WTC11 (cell line): Measurements from ENCODE around the gene DENND1C. TPM values are rescaled to one million over a fixed set of nuclear protein-coding genes. Genes with fewer than 3 reads are reported as not detected.

Experiments
- ATAC-seq: fragments of 200-7000 bp; cut with Tn5 transposase; 2 replicates; pipeline ENCODE4 v1.10.0; 2021; ENCODE audit warnings: mild to moderate bottlenecking, moderate library complexity
- CTCF ChIA-PET: fragments of 300-600 bp; sonication (Branson Sonifier 250); formaldehyde crosslinking; loops from one replicate; lab custom pipeline; 2021; ENCODE audit warnings: antibody characterized with exemption; lab: Charles Lee
- POLR2A ChIA-PET: fragments of 350-600 bp; sonication (Branson Sonifier 250); formaldehyde crosslinking; loops from one replicate; lab custom pipeline; 2021; ENCODE audit warnings: antibody characterized with exemption; lab: Charles Lee
- DNase-seq: peaks from one replicate; pipeline ENCODE4 v3.0.0; 2021; ENCODE audit warnings: low spot score
- H3K27ac Mint-ChIP-seq: 2 replicates; pipeline ENCODE4 v1.8.0; 2021; ENCODE audit warnings: mixed read lengths
- H3K27me3 Mint-ChIP-seq: 2 replicates; pipeline ENCODE4 v1.8.0; 2021; ENCODE audit warnings: low read depth, mild to moderate bottlenecking, moderate library complexity, mixed read lengths
- H3K36me3 Mint-ChIP-seq: 2 replicates; pipeline ENCODE4 v1.8.0; 2021; ENCODE audit warnings: mixed read lengths
- H3K4me1 Mint-ChIP-seq: 2 replicates; pipeline ENCODE4 v1.8.0; 2022; ENCODE audit warnings: mixed read lengths
- H3K4me3 Mint-ChIP-seq: 2 replicates; pipeline ENCODE4 v1.8.0; 2021; ENCODE audit warnings: mild to moderate bottlenecking, moderate library complexity, mixed read lengths
- H3K9me3 Mint-ChIP-seq: 2 replicates; pipeline ENCODE4 v1.8.0; 2021; ENCODE audit warnings: mixed read lengths
- ATF1 ChIP-seq: sonication (generic); formaldehyde crosslinking; IDR thresholded peaks from 2 replicates; pipeline ENCODE4 v1.8.1; 2023; ENCODE audit warnings: mild to moderate bottlenecking, moderate library complexity, missing genetic modification reagents
- JAZF1 ChIP-seq: fragments of 250-450 bp; sonication (Bioruptor Pico); IDR thresholded peaks from 2 replicates; pipeline ENCODE4 v1.9.0; 2021; ENCODE audit warnings: moderate library complexity, mild to moderate bottlenecking, inconsistent platforms
- JUN ChIP-seq: sonication (generic); formaldehyde crosslinking; IDR thresholded peaks from 2 replicates; pipeline ENCODE4 v1.8.0; 2023; ENCODE audit warnings: mild to moderate bottlenecking, missing genetic modification reagents
- NR2C2 ChIP-seq: sonication (generic); formaldehyde crosslinking; IDR thresholded peaks from 2 replicates; pipeline ENCODE4 v1.8.0; 2022; ENCODE audit warnings: mild to moderate bottlenecking, missing genetic modification reagents
- OVOL2 ChIP-seq: fragments of 250-450 bp; sonication (Bioruptor Pico); IDR thresholded peaks from 2 replicates; pipeline ENCODE4 v1.9.0; 2021; ENCODE audit warnings: mild to moderate bottlenecking, borderline replicate concordance
- TEAD4 ChIP-seq: sonication (generic); formaldehyde crosslinking; IDR thresholded peaks from 2 replicates; pipeline ENCODE4 v1.8.0; 2022; ENCODE audit warnings: mild to moderate bottlenecking, missing genetic modification reagents
- ZBTB21 ChIP-seq: sonication (generic); formaldehyde crosslinking; IDR thresholded peaks from 2 replicates; pipeline ENCODE4 v1.8.1; 2023; ENCODE audit warnings: mild to moderate bottlenecking, missing genetic modification reagents, borderline replicate concordance
- ZNF138 ChIP-seq: sonication (generic); formaldehyde crosslinking; conservative IDR thresholded peaks from 2 replicates; pipeline ENCODE4 v1.8.1; 2022; ENCODE audit warnings: mild to moderate bottlenecking, moderate library complexity, missing genetic modification reagents
- total RNA-seq: library from RNA; stranded (reverse); gene quantifications from 3 replicates; pipeline ENCODE4 v1.2.3, GENCODE V29; 2021
- TF ChIP-seq, protein P1 (sequence below): fragments of 250-450 bp; sonication (Bioruptor Pico); IDR thresholded peaks from 2 replicates; pipeline ENCODE4 v1.9.0; 2021; ENCODE audit warnings: mild to moderate bottlenecking
- TF ChIP-seq, protein P2 (sequence below): sonication (generic); formaldehyde crosslinking; IDR thresholded peaks from 2 replicates; pipeline ENCODE4 v1.8.0; 2022; ENCODE audit warnings: mild to moderate bottlenecking, missing genetic modification reagents
- TF ChIP-seq, protein P3 (sequence below): fragments of 250-450 bp; sonication (Bioruptor Pico); IDR thresholded peaks from 2 replicates; pipeline ENCODE4 v2.1.2; 2022; ENCODE audit warnings: mild to moderate bottlenecking, moderate library complexity
- TF ChIP-seq, protein P4 (sequence below): sonication (generic); formaldehyde crosslinking; IDR thresholded peaks from 2 replicates; pipeline ENCODE4 v1.8.1; 2022; ENCODE audit warnings: mild to moderate bottlenecking, missing genetic modification reagents, moderate library complexity, borderline replicate concordance
- TF ChIP-seq, protein P5 (sequence below): sonication (generic); formaldehyde crosslinking; IDR thresholded peaks from 2 replicates; pipeline ENCODE4 v1.8.1; 2022; ENCODE audit warnings: low read depth, missing genetic modification reagents, borderline replicate concordance
- TF ChIP-seq, protein P6 (sequence below): sonication (generic); formaldehyde crosslinking; IDR thresholded peaks from 2 replicates; pipeline ENCODE4 v1.8.1; 2022; ENCODE audit warnings: missing genetic modification reagents, borderline replicate concordance
- TF ChIP-seq, protein P7 (sequence below): sonication (generic); formaldehyde crosslinking; IDR thresholded peaks from 2 replicates; pipeline ENCODE4 v1.8.0; 2023; ENCODE audit warnings: mild to moderate bottlenecking, missing genetic modification reagents
- TF ChIP-seq, protein P8 (sequence below): sonication (generic); formaldehyde crosslinking; IDR thresholded peaks from 2 replicates; pipeline ENCODE4 v1.8.0; 2022; ENCODE audit warnings: mild to moderate bottlenecking, missing genetic modification reagents
- TF ChIP-seq, protein P9 (sequence below): sonication (generic); formaldehyde crosslinking; IDR thresholded peaks from 2 replicates; pipeline ENCODE4 v1.8.0; 2022; ENCODE audit warnings: mild to moderate bottlenecking, missing genetic modification reagents

Gene DENND1C
- total RNA-seq, 1 experiment from 2014 or later, result 4.3 TPM

DNA sequence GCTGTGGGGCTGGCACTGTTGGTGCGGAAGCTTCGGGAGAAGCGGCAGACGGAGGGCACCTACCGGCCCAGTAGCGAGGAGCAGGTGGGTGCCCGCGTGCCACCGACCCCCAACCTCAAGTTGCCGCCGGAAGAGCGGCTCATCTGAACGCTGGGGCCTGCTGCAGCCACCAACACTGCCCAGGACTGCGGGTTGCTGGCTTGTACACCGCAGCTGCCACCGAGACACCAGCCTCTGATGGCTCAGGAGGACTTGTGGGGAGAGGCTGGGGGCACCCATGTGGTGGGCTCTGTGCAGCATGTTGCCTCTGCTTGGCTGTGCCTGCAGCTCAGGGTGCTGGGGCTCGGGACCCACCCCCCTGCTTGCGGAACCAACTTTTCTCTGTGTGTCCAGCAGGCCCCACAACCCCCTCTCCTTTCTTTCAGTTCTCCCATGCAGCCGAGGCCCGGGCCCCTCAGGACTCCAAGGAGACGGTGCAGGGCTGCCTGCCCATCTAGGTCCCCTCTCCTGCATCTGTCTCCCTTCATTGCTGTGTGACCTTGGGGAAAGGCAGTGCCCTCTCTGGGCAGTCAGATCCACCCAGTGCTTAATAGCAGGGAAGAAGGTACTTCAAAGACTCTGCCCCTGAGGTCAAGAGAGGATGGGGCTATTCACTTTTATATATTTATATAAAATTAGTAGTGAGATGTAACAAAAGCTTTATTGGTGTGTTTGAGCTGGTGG, 14.9 kb downstream of the DENND1C start:
- ATAC-seq, result no peak
- H3K36me3 Mint-ChIP-seq, result peaks cover 3% of the 10 kb centered on the region; the same call in 1 of the 2 replicates
- peaks cover 13% of the 10 kb centered on the region for H3K27me3 Mint-ChIP-seq
- ChIA-PET CTCF (no interaction called here), POLR2A (no interaction called here)
- TF ChIP-seq, protein P1, sequence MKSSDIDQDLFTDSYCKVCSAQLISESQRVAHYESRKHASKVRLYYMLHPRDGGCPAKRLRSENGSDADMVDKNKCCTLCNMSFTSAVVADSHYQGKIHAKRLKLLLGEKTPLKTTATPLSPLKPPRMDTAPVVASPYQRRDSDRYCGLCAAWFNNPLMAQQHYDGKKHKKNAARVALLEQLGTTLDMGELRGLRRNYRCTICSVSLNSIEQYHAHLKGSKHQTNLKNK (CRISPR knock-in tag), result no peak
- no peak for TF ChIP-seq JUN (CRISPR knock-in tag)
- no peak for TF ChIP-seq ZNF138 (CRISPR knock-in tag)
- no peak for TF ChIP-seq ATF1
- TF ChIP-seq, protein P2, sequence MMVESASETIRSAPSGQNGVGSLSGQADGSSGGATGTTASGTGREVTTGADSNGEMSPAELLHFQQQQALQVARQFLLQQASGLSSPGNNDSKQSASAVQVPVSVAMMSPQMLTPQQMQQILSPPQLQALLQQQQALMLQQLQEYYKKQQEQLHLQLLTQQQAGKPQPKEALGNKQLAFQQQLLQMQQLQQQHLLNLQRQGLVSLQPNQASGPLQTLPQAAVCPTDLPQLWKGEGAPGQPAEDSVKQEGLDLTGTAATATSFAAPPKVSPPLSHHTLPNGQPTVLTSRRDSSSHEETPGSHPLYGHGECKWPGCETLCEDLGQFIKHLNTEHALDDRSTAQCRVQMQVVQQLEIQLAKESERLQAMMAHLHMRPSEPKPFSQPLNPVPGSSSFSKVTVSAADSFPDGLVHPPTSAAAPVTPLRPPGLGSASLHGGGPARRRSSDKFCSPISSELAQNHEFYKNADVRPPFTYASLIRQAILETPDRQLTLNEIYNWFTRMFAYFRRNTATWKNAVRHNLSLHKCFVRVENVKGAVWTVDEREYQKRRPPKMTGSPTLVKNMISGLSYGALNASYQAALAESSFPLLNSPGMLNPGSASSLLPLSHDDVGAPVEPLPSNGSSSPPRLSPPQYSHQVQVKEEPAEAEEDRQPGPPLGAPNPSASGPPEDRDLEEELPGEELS, result no peak
- TF ChIP-seq, protein P3, sequence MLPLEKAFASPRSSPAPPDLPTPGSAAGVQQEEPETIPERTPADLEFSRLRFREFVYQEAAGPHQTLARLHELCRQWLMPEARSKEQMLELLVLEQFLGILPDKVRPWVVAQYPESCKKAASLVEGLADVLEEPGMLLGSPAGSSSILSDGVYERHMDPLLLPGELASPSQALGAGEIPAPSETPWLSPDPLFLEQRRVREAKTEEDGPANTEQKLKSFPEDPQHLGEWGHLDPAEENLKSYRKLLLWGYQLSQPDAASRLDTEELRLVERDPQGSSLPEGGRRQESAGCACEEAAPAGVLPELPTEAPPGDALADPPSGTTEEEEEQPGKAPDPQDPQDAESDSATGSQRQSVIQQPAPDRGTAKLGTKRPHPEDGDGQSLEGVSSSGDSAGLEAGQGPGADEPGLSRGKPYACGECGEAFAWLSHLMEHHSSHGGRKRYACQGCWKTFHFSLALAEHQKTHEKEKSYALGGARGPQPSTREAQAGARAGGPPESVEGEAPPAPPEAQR, result no peak
- no peak for TF ChIP-seq JAZF1 (CRISPR knock-in tag)
- no peak for TF ChIP-seq NR2C2 (CRISPR knock-in tag)
- TF ChIP-seq, protein P4, sequence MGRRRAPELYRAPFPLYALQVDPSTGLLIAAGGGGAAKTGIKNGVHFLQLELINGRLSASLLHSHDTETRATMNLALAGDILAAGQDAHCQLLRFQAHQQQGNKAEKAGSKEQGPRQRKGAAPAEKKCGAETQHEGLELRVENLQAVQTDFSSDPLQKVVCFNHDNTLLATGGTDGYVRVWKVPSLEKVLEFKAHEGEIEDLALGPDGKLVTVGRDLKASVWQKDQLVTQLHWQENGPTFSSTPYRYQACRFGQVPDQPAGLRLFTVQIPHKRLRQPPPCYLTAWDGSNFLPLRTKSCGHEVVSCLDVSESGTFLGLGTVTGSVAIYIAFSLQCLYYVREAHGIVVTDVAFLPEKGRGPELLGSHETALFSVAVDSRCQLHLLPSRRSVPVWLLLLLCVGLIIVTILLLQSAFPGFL, result no peak
- TF ChIP-seq, protein P5, sequence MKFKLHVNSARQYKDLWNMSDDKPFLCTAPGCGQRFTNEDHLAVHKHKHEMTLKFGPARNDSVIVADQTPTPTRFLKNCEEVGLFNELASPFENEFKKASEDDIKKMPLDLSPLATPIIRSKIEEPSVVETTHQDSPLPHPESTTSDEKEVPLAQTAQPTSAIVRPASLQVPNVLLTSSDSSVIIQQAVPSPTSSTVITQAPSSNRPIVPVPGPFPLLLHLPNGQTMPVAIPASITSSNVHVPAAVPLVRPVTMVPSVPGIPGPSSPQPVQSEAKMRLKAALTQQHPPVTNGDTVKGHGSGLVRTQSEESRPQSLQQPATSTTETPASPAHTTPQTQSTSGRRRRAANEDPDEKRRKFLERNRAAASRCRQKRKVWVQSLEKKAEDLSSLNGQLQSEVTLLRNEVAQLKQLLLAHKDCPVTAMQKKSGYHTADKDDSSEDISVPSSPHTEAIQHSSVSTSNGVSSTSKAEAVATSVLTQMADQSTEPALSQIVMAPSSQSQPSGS (CRISPR knock-in tag), result no peak
- TF ChIP-seq ZBTB21 (CRISPR knock-in tag), result no peak
- TF ChIP-seq, protein P6, sequence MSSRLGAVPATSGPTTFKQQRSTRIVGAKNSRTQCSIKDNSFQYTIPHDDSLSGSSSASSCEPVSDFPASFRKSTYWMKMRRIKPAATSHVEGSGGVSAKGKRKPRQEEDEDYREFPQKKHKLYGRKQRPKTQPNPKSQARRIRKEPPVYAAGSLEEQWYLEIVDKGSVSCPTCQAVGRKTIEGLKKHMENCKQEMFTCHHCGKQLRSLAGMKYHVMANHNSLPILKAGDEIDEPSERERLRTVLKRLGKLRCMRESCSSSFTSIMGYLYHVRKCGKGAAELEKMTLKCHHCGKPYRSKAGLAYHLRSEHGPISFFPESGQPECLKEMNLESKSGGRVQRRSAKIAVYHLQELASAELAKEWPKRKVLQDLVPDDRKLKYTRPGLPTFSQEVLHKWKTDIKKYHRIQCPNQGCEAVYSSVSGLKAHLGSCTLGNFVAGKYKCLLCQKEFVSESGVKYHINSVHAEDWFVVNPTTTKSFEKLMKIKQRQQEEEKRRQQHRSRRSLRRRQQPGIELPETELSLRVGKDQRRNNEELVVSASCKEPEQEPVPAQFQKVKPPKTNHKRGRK, result no peak
- TF ChIP-seq, protein P7, sequence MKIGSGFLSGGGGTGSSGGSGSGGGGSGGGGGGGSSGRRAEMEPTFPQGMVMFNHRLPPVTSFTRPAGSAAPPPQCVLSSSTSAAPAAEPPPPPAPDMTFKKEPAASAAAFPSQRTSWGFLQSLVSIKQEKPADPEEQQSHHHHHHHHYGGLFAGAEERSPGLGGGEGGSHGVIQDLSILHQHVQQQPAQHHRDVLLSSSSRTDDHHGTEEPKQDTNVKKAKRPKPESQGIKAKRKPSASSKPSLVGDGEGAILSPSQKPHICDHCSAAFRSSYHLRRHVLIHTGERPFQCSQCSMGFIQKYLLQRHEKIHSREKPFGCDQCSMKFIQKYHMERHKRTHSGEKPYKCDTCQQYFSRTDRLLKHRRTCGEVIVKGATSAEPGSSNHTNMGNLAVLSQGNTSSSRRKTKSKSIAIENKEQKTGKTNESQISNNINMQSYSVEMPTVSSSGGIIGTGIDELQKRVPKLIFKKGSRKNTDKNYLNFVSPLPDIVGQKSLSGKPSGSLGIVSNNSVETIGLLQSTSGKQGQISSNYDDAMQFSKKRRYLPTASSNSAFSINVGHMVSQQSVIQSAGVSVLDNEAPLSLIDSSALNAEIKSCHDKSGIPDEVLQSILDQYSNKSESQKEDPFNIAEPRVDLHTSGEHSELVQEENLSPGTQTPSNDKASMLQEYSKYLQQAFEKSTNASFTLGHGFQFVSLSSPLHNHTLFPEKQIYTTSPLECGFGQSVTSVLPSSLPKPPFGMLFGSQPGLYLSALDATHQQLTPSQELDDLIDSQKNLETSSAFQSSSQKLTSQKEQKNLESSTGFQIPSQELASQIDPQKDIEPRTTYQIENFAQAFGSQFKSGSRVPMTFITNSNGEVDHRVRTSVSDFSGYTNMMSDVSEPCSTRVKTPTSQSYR, result no peak
- TF ChIP-seq, protein P8, sequence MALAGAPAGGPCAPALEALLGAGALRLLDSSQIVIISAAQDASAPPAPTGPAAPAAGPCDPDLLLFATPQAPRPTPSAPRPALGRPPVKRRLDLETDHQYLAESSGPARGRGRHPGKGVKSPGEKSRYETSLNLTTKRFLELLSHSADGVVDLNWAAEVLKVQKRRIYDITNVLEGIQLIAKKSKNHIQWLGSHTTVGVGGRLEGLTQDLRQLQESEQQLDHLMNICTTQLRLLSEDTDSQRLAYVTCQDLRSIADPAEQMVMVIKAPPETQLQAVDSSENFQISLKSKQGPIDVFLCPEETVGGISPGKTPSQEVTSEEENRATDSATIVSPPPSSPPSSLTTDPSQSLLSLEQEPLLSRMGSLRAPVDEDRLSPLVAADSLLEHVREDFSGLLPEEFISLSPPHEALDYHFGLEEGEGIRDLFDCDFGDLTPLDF (CRISPR knock-in tag), result no peak
- TF ChIP-seq, protein P9, sequence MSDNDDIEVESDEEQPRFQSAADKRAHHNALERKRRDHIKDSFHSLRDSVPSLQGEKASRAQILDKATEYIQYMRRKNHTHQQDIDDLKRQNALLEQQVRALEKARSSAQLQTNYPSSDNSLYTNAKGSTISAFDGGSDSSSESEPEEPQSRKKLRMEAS (CRISPR knock-in tag), result no peak
- TF ChIP-seq TEAD4, result no peak
- TF ChIP-seq OVOL2 (CRISPR knock-in tag), result no peak
- H3K27ac Mint-ChIP-seq, result no peak overlapping the region
- no peak overlapping the region for H3K4me3 Mint-ChIP-seq
- peaks cover 15% of the 10 kb centered on the region for H3K4me1 Mint-ChIP-seq
- H3K9me3 Mint-ChIP-seq, result no peaks in the 10 kb centered on the region
- no peak for DNase-seq
